SKM-1 treated with dmso at 0.1 percent for 144 hours (cell line): ENCODE results near the gene FOXK1.
A peak's percentile ranks its signal among the peaks of the same experiment; 100 is the strongest.
"Not testable (repeated sequence)": the region's sequence is repeated elsewhere in the genome, so short reads cannot be mapped to it uniquely, and the experiment has no call there.

Experiments used
- DNase-seq: peaks from one replicate; lab custom pipeline; 2025; ENCODE audit not compliant: unreplicated experiment; lab: John Stamatoyannopoulos, UW

FOXK1 gene

DNA sequence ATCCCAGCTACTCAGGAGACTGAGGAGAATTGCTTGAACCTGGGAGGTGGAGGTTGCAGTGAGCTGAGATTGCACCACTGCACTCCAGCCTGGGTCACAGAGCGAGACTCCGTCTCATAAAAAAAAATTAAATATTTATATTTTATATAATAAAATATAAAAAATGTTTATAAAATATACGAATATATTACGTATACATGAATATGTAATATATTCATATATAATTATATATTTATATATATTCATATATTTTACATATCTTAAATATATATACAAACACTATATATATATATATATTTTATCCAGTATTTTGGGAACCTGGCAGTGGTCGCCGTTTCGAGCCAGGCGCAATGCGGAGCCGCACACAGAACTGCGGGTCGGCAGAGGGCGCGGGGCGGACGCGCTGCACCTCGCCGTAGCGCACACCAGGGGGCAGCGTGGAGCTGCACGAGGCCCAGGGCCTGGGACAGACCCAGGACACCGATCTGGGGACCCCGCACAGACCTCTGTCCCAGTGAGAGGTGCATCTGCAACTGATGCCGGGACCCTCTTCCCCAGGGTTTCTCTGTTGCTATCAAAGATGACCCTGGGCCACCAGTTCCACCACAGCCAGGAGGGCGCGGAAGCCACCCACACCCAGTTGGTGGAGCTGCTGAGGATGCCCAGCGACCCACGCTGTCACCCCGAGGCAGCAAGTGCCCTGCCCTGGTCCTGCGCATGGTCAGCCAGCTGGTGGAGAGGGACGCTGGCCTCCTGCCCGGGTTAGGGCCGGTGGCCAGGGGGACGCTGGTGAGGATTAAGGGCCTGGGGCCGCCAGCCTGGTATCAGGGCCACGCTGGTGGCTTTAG lies 116.0 kb downstream of the FOXK1 start:
- peak; percentile 28 for DNase-seq

DNA sequence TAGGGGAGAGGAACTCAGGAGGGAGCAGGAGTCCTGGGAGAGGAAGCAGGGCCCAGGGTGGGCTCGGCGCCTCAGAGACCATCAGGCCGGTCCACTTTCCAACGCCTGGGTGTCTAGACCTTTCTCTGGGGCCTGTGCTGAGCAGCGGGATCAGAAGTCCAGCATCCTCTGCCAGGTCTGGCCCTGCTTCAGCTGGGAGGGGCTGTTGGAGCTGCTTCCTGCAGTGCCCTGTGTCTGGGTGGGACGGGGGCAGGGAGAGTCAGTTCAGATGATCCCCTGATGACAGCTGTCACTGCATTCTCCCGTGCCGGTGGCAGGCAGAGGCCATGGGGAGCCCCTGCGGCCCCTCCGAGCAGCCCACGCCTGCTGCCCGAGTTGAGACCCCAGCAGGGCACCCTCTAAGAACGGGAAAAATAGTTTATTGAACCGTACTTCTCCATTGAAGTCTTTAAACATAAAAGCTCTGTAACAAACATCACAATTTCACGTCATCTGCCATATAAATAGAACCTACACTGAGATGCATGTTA lies 116.7 kb downstream of the FOXK1 start:
- no peak for DNase-seq

- no peak for DNase-seq
Measured at GRCh38 chr7:4799508-4800268, 117.6 kb downstream of the FOXK1 start.

DNA sequence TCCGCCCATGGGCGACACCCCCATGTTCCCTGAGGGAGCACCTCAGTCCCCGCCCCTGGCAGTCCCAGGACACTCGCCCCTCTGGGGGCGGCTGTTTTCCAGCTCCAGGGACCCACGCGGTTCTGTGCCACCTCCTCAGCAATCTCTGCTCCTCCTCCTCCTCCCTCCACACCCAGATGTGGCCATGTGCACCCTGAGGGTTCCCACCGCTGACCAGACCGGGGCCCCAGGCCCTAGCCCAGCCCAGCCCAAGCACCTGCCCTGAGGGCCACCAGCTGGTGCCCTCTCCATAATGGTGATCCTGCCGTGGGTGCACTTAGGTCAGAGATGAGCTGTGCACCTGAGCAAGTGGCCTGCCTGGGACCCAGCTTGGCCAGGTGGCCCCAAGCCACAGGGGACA lies 118.4 kb downstream of the FOXK1 start:
- DNase-seq = no peak

GRCh38 chr7:4800926-4801838 lies 119.1 kb downstream of the FOXK1 start:
- no peak for DNase-seq

DNA sequence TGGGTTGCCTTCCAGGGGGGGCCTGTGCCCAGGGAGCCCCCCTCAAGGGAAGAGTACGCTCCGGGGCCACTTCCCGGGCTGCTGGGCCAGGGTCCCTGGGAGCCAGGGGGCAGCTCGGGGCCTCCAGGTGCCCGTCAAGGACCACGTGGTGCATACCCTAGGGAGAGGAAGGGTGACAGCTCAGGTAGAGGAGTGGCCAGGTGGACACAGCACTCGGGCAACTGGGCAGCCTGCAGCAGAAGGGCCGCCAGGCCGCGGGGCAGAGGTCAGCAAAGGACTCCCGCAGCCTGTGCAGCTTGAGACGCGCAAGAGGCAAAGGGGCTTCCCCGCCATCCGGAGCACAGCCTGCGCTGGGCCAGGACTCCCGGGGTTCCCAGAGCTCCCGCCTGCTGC lies 119.7 kb downstream of the FOXK1 start:
- no peak for DNase-seq

GRCh38 chr7:4802577-4802976 lies 120.5 kb downstream of the FOXK1 start:
- DNase-seq = not testable (repeated sequence)

DNA sequence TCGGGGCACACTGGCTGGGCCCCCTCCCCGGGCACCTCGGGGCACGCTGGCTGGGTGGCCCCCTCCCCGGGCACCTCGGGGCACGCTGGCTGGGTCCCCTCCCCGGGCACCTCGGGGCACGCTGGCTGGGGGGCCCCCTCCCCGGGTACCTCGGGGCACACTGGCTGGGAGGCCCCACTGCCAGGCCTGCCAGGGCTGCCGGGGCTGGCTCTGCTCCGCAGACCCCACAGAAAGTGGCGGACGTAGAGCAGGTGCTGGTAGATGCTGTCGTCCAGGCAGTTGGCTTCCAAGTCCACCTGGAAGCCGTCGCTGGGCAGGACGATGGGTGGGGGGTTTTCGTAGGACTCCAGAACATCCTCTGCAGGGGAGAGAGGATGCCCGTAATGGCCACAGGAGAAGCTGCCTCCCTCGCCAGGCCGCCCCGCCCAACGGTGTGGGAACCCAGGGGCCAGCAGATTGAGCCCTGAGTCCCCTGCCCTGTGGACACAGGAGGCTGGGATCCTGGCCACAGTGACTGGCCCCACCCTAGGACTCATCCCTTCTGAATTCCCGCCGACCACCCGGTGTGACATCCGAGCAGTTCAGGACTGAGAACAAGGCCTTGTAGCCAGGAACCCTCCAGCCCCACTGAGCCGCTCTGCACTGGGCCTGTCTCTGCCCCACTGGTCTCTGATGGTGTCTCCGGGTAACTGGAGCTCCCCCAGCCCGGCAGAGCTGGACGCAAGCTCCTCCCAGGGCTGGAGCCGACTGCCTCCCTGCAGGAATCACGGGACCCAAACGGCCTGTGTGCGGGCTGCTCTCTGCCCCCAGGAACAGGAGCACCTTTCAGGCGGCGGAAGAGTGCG lies 121.5 kb downstream of the FOXK1 start:
- DNase-seq = no peak

GRCh38 chr7:4805110-4805983 lies 123.3 kb downstream of the FOXK1 start:
- DNase-seq = no peak

DNA sequence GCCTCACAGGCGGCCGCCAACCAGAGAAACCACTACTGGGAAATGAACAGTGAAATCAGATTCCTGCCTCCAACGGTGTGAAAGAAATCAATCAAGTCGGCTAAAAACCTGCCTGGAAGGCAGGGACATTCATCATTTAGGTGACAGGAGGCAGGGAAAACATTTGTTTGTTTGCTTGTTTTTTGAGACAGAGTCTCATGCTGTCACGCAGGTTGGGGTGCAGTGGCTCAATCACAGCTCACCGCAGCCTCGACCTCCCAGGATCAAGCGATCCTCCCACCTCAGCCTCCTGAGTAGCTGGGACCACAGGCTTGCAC lies 123.8 kb downstream of the FOXK1 start:
- DNase-seq = no peak

DNA sequence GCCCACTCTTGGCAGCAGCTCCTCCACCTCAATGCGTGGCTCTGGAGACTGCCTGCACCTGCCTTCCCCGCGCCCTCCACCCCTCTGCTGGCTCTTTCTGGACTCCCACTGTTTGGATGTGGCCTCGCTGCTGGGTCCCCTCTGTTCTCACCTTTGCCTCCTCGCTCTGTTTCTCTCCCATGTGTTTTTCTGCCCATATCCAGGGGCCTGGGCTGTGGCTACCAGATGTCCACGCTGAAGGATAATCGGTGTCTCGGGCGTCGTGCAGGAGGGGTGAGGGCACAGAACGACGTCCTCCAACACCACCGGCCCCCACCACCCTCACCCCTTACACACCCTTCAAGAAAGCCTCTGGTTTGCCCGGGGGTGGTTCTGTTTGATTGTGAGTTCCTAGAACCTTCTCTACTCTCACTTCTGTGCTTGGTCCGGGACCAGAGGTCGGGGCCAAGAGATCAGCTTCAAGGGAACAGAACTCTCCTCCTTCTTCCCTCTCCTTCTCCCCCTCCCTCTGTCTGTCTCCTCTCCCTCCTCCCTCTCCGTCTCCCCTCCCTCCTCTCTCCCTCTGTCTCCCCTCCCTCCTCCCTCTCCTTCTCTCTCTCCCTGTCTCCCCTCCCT lies 125.0 kb downstream of the FOXK1 start:
- no peak for DNase-seq

DNA sequence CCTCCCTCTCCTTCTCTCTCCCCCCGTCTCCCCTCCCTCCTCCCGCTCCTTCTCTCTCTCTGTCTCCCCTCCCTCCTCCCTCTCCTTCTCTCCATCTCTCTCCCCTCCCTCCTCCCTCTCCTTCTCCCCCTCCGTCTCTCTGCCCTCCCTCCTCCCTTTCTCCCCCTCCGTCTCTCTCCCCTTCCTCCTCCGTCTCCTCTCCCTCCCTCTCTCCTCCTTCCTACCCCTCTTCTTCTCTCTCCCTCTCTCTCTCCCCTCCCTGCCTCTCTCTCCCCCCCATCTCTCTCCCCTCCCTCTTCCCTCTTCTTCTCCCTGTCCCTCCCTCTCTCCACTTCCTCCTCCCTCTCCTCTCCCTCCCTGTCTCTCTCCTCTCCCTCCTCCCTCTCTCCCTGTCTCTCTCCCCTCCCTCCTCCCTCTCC lies 125.5 kb downstream of the FOXK1 start:
- no peak for DNase-seq

DNA sequence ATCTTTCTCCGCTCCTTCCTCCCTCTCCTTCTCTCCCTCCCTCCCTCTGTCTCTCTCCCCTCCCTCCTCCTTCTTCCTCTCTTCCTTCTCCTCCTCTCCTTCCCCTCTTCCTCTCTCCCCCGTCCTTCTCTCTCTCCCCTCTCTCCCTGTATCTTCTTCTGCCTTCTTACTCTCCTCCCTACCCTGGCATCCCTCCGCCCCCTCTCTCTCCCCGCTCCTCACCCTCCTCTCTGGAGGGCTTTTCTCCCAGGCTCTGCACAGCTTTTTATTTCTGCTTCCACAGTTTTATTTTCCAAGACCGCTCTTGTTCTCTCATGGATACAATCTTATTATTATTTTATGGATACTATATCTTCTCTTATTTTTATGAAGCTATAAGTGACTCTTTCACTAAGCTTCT lies 125.9 kb downstream of the FOXK1 start:
- no peak for DNase-seq

DNA sequence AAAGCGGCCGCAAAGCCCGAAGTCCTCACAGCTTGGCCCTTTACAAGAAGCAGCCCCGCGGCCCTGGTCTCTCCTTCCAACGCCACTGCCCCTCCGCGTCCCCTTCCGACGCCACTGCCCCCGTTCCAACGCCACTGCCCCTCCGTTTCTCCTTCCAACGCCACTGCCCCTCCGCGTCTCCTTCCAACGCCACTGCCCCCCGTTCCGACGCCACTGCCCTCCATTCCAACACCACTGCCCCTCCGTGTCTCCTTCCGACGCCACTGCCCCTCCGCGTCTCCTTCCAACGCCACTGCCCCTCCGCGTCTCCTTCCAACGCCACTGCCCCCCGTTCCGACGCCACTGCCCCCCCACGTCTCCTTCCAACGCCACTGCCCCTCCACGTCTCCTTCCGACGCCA lies 126.5 kb downstream of the FOXK1 start:
- DNase-seq = no peak

- no peak for DNase-seq
Measured at GRCh38 chr7:4809091-4809591, 127.0 kb downstream of the FOXK1 start.

GRCh38 chr7:4809666-4810065 lies 127.6 kb downstream of the FOXK1 start:
- no peak for DNase-seq

DNA sequence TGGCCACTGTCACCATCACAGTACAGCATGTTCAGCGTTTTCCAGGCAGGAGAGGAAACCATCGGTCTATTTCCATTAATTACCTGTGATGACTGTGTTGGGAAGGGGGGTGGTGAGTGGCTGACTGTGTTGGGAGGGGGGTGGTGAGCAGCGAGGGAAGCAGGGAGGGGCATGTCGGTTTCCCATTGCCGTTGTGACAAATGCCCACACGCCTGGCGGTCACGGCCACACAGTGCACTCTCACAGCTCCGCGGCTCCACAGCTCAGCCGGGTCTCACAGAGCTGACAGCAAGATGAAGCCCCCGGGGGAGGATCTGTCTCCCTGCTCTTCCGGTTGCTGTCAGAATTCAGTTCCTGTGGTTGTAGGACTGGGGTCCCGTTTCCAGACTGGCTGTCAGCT lies 132.3 kb downstream of the FOXK1 start:
- DNase-seq = no peak

- DNase-seq = no peak
Measured at GRCh38 chr7:4815121-4815520, 133.0 kb downstream of the FOXK1 start.
